ENCODE data around the gene AMH.

AMH gene

GRCh38 chr19:2247433-2248101, 1.6 kb upstream of the AMH start:
- in situ Hi-C loops (cut with MboI; ENCODE audit: low sequenced_read_pairs): no loop called here

GRCh38 chr19:2248136-2249009, 750 bp upstream of the AMH start:
- in situ Hi-C loops (cut with MboI; ENCODE audit: low sequenced_read_pairs): no loop called here

GRCh38 chr19:2249880-2250765, 1.0 kb downstream of the AMH start:
- in situ Hi-C loops (cut with MboI; ENCODE audit: low sequenced_read_pairs): no loop called here

- in situ Hi-C loops (cut with MboI; ENCODE audit: low sequenced_read_pairs): no loop called here
Observed at GRCh38 chr19:2250766-2251105, 1.6 kb downstream of the AMH start.

- in situ Hi-C loops (cut with MboI; ENCODE audit: low sequenced_read_pairs): no loop called here
Observed at GRCh38 chr19:2251106-2252054, 2.3 kb downstream of the AMH start.

GRCh38 chr19:2252055-2252796, 3.1 kb downstream of the AMH start:
- in situ Hi-C loops (cut with MboI; ENCODE audit: low sequenced_read_pairs): no loop called here

- in situ Hi-C loops (cut with MboI; ENCODE audit: low sequenced_read_pairs): no loop called here
Observed at GRCh38 chr19:2252797-2253105, 3.6 kb downstream of the AMH start.

GRCh38 chr19:2253106-2254063, 4.3 kb downstream of the AMH start:
- in situ Hi-C loops (cut with MboI; ENCODE audit: low sequenced_read_pairs): no loop called here

- in situ Hi-C loops (cut with MboI; ENCODE audit: low sequenced_read_pairs): no loop called here
Observed at GRCh38 chr19:2254064-2254872, 5.1 kb downstream of the AMH start.

- in situ Hi-C loops (cut with MboI; ENCODE audit: low sequenced_read_pairs): no loop called here
Observed at GRCh38 chr19:2255112-2255845, 6.2 kb downstream of the AMH start.

DNA sequence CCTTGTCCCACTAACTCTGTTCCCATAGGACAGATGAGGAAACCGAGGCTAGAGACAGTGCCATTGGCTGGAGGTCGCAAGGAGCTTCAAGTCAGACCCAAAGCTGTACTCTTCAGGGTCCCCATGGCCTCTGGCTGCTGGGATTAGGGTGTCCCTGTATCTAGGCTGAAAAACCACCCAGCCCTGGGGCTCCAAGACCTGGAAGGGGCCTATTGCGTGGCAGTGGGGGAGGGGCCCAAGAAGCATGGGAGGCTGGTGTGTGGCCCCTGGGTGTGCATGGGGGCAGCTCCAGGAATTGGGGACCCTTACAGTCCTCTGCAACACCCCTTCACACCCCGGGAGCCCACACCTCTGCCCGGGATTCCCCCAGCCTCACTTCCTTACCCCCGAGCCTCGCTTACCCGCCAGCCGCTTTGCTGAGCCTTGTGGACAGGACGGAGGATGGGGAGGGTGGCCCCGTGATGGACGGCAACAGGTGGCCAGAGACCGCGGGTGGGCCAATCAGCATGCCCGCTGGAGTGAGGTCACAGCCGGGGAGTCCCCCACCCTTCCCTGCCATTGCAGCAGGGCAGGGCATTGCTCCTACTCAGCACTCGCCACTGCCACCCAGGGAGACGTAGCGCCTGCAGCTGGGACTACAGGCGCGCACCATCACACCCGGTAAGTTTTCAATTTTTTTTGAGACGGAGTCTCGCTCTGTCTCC, 7.0 kb downstream of the AMH start, which contains the start of gene JSRP1:
Gene JSRP1 (minus strand): TSS at position 436 of the 704 bp plus-strand sequence. CDS start 1,103 bp downstream, outside the sequence.
- in situ Hi-C loops (cut with MboI; ENCODE audit: low sequenced_read_pairs): no loop called here

DNA sequence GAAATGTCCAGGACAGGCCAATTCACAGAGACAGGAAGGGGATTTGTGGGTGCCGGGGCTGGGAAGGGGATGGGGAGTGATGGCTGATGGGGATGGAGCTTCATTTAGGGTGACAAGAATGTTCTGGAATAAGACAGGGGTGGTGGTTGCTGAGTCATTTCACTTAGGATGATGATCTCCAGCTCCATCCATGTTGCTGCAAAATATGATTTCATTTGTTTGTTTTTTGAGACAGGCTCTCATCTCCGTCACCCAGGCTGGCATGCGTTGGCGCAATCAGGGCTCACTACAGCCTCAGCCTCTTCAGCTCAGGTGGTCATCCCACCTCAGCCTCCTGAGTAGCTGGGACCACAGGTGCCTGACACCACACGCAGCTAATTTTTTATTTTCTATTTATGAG, 10.2 kb downstream of the AMH start:
- in situ Hi-C loops (cut with MboI; ENCODE audit: low sequenced_read_pairs): no loop called here

DNA sequence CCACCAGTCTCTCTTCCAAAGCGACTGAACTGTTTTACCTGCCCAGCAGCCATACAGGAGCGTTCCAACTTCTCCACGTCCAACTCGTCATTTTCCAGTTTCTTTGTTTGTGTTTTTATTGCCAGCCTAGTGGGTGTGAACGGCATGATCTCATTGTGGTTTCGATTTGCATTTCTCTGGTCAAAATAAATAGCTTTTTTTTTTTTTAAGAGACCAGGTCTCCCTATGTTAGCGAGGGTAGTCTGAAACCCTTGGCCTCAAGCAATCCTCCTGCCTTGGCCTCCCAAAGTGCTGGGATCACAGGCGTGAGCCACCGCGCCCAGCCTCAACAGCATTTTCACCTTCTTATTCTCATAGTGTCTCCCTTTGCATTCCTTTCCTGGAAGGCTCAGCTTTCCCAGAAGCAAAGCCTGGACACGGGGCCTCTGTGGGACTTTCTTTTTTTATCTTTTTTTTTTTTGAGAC, 11.2 kb downstream of the AMH start:
- in situ Hi-C loops (cut with MboI; ENCODE audit: low sequenced_read_pairs): no loop called here

- in situ Hi-C loops (cut with MboI; ENCODE audit: low sequenced_read_pairs): no loop called here
Observed at GRCh38 chr19:2261438-2262172, 12.5 kb downstream of the AMH start.

DNA sequence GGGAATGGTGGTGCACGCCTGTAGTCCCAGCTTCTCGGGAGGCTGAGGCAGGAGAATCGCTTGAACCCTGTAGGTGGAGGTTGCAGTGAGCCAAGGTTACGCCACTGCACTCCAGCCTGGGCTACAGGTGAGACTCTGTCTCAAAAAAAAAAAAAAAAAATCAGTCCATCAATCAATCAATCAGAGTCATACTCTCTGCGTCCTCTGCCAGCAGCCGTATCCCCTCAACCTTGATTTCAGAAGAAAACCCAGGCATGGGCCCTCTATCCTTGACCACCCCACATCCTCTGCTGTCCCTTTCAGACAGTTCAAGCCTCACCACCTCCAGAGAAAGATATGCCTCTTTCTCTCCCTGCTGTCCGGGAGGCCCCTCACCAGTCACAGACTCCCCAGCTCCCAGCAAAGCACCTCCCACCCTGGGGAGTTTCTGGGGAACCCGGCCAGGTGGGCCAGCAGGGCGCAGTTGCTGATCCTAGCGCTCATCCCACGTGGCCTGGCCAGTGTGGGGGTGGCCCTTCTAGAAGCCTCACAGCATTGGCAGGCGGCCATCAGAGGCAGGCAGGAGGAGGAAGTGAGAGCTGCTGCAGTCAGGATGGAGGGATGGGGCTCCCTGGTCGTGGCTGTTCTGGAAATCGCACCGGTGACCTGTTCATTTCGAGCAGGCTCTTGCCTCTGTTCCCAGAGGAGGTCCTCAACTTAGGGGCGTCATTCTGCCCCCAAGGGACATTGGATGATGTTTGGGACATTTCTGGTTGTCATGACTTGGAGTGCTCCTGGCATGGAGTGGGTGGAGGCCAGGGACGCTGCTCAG, 17.3 kb downstream of the AMH start:
- in situ Hi-C loops (cut with MboI; ENCODE audit: low sequenced_read_pairs): no loop called here
